Keratinocyte (primary cell): Measurements from ENCODE around the gene TMEM18. TPM values are rescaled to one million over a fixed set of nuclear protein-coding genes. Genes with fewer than 3 reads are reported as not detected.
A peak's percentile ranks its signal among the peaks of the same experiment; 100 is the strongest.

ENCODE experiments used
- DNase-seq: peaks from one replicate; pipeline ENCODE4 v3.0.0-alpha.2; 2011; ENCODE audit warnings: low read depth, missing footprints, low spot score
- FAIRE-seq: peaks from 2 replicates; lab custom pipeline; 2011; peaks lifted over from hg19 to GRCh38; lab: Jason Lieb, UNC
- H2AFZ ChIP-seq: 2 replicates; pipeline ENCODE4 v1.6.0; 2012; ENCODE audit warnings: low read length, control low read depth, inconsistent platforms; ENCODE audit not compliant: control insufficient read depth
- H3K27ac ChIP-seq: 2 replicates; pipeline ENCODE4 v1.5.1; 2011; ENCODE audit warnings: low read length; ENCODE audit not compliant: control insufficient read depth, insufficient read depth
- H3K27me3 ChIP-seq: 3 replicates; pipeline ENCODE4 v1.6.0; 2011; ENCODE audit warnings: low read length; ENCODE audit not compliant: control insufficient read depth, insufficient read depth; ENCODE audit errors: extremely low read depth
- H3K36me3 ChIP-seq, 2 experiments: 2 replicates in 1 of 2; 3 replicates in 1 of 2; pipeline ENCODE4 v1.5.1; 2011; ENCODE audit warnings: low read length in 2 of 2, mild to moderate bottlenecking in 1 of 2; ENCODE audit not compliant: control insufficient read depth in 2 of 2, insufficient read depth in 2 of 2; ENCODE audit errors: extremely low read depth in 1 of 2
- H3K4me1 ChIP-seq: 3 replicates; pipeline ENCODE4 v1.5.1; 2011; ENCODE audit warnings: low read length; ENCODE audit not compliant: control insufficient read depth, insufficient read depth; ENCODE audit errors: extremely low read depth
- H3K4me2 ChIP-seq: 3 replicates; pipeline ENCODE4 v1.6.0; 2011; ENCODE audit warnings: low read depth, low read length; ENCODE audit not compliant: control insufficient read depth, insufficient read depth; ENCODE audit errors: extremely low read depth
- H3K4me3 ChIP-seq, 3 experiments: fragments of 200-600 bp in 1 of 3; sonication (generic) in 1 of 3; 2 replicates in 2 of 3; 3 replicates in 1 of 3; pipeline ENCODE4 v1.5.1; 2011 to 2016; ENCODE audit warnings: low read length in 3 of 3, mild to moderate bottlenecking in 3 of 3, control low read depth in 2 of 3, inconsistent platforms in 1 of 3, low read depth in 1 of 3, mixed read lengths in 1 of 3, mixed run types in 1 of 3, moderate library complexity in 1 of 3; ENCODE audit not compliant: control insufficient read depth in 2 of 3, insufficient read depth in 2 of 3; ENCODE audit errors: extremely low read depth in 1 of 3
- H3K79me2 ChIP-seq: 2 replicates; pipeline ENCODE4 v1.6.0; 2012; ENCODE audit warnings: low read length; ENCODE audit not compliant: control insufficient read depth, insufficient read depth
- H3K9ac ChIP-seq: 3 replicates; pipeline ENCODE4 v1.6.0; 2011; ENCODE audit warnings: low read length; ENCODE audit not compliant: control insufficient read depth, insufficient read depth; ENCODE audit errors: extremely low read depth
- H3K9me1 ChIP-seq: 3 replicates; pipeline ENCODE4 v1.6.0; 2011; ENCODE audit warnings: low read length; ENCODE audit not compliant: control insufficient read depth, insufficient read depth; ENCODE audit errors: extremely low read depth
- H3K9me3 ChIP-seq: 2 replicates; pipeline ENCODE4 v1.5.1; 2012; ENCODE audit warnings: low read depth, low read length; ENCODE audit not compliant: control insufficient read depth
- H4K20me1 ChIP-seq: 3 replicates; pipeline ENCODE4 v1.6.0; 2011; ENCODE audit warnings: low read length; ENCODE audit not compliant: control insufficient read depth, insufficient read depth; ENCODE audit errors: extremely low read depth
- EZH2 ChIP-seq: IDR thresholded peaks from one replicate; pipeline ENCODE4 v1.6.1; 2012; ENCODE audit warnings: inconsistent platforms, mild to moderate bottlenecking, low read length, moderate library complexity
- dilution Hi-C: fragments of 300-500 bp; cut with MboI; formaldehyde crosslinking; loops from one replicate; pipeline ENCODE4 v1.7.0; 2020; ENCODE audit warnings: low sequenced_read_pairs; ENCODE audit not compliant: extremely low pct_ligation_motif_present
- polyA plus RNA-seq, 5 experiments: library from polyadenylated mRNA; depleted of rRNA in 3 of 5; stranded (reverse) in 3 of 5; stranded (forward) in 1 of 5; unstranded in 1 of 5; fragments of >200 nt; gene quantifications; 1 replicate in 1 of 5; 2 replicates in 3 of 5; 3 replicates in 1 of 5; pipeline versions ENCODE4 v1.2.1 to v1.2.3, GENCODE V29; 2011 to 2012; ENCODE audit warnings: missing spikeins in 2 of 5, low read depth in 1 of 5, low replicate concordance in 1 of 5
- TF ChIP-seq, protein P1 (sequence below), 3 experiments: IDR thresholded peaks in 1 of 3; conservative IDR thresholded peaks in 1 of 3; optimal IDR thresholded peaks in 1 of 3; 2 replicates in 2 of 3; 3 replicates in 1 of 3; pipeline versions ENCODE3 to v1.5.1; 2011; ENCODE audit warnings: low read length in 3 of 3, mild to moderate bottlenecking in 3 of 3, moderate library complexity in 2 of 3, control low read depth in 1 of 3, inconsistent platforms in 1 of 3; ENCODE audit not compliant: insufficient read depth in 2 of 3; ENCODE audit errors: extremely low read depth in 1 of 3

TMEM18 gene
- polyA plus RNA-seq, 1 donor (not counting 4 experiments of a cell fraction or from before 2014, with no cell fraction given): 27.7 TPM

DNA sequence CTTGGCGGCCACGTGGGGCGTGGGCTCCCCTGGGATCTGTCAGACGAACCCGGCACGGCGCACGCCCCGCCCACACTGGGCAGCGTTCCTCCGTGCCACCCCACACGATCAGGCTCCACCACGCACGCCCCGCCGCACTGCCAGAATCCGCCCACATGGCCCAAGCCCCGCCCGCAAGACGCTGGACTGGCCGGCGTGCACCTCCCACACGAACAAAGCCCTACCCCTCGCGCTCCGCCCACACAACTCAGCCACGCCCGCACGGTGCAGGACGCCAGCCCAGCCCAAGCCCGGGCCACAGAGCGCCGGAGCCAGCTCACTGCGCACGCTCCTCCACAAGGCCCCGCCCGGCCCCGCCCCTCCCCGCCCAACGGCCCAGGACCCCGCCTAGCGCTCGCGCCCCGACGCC, 555 bp downstream of the TMEM18 start:
- DNase-seq (peak; percentile 90), FAIRE-seq (no peak)
- peak overlapping the region; percentile 66 for H2AFZ ChIP-seq
- H3K4me3 ChIP-seq: peak overlapping the region; percentile 50 to 78 (median 76)
- peaks cover 4 to 8% of the 10 kb centered on the region in 2 experiments for H3K36me3 ChIP-seq
- H3K27ac ChIP-seq: peak overlapping the region; percentile 75
- peaks cover 3% of the 10 kb centered on the region for H4K20me1 ChIP-seq
- dilution Hi-C loops: no loop called here
- H3K27me3 ChIP-seq: no peaks in the 10 kb centered on the region
- peaks cover 20% of the 10 kb centered on the region for H3K79me2 ChIP-seq
- peak overlapping the region; percentile 79 for H3K9ac ChIP-seq
- no peaks in the 10 kb centered on the region for H3K9me1 ChIP-seq
- no peak for TF ChIP-seq EZH2
- TF ChIP-seq, protein P1, sequence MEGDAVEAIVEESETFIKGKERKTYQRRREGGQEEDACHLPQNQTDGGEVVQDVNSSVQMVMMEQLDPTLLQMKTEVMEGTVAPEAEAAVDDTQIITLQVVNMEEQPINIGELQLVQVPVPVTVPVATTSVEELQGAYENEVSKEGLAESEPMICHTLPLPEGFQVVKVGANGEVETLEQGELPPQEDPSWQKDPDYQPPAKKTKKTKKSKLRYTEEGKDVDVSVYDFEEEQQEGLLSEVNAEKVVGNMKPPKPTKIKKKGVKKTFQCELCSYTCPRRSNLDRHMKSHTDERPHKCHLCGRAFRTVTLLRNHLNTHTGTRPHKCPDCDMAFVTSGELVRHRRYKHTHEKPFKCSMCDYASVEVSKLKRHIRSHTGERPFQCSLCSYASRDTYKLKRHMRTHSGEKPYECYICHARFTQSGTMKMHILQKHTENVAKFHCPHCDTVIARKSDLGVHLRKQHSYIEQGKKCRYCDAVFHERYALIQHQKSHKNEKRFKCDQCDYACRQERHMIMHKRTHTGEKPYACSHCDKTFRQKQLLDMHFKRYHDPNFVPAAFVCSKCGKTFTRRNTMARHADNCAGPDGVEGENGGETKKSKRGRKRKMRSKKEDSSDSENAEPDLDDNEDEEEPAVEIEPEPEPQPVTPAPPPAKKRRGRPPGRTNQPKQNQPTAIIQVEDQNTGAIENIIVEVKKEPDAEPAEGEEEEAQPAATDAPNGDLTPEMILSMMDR (optimal IDR thresholded peaks at IDR 0.05 in 1 of 3, IDR thresholded peaks at IDR 0.05 in 1 of 3, conservative IDR thresholded peaks at IDR 0.05 in 1 of 3; ENCODE audit: extremely low read depth in 1 of 3, insufficient read depth in 2 of 3, low read length in 3 of 3): no peak
- H3K9me3 ChIP-seq: no peaks in the 10 kb centered on the region
- H3K4me2 ChIP-seq: peak overlapping the region; percentile 87
- H3K4me1 ChIP-seq: peaks cover 16% of the 10 kb centered on the region

DNA sequence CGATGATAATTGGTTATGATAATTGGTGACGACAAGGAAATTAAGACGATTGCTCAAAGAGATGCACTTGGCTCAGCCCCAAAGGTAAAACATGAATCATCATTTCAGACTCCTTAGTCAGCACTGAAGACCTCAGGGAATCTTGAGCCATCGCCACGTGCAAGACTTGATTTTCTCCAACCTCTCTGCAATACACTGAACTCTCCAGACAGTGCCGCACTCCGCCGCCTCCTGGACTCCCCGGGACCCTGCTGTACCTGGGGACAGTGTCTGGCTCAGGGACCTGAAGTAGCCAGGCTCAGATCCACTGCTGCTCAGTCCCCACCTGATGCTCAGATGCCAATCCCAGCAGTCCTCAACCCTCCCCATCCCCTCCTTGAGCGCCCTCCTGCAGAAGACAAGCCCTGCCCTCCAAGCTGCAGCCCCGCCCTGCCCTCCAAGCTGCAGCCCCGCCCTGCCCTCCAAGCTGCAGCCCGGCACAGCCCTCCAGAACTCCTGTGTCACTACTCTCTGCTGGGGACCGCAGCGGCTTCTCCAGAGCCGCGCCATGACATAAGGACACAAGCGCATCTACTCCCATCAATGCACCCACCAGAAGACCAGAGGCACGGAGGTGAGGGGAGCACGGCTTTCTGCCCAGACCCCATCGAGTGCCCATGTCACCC, 1.1 kb downstream of the TMEM18 start:
- peaks cover 20% of the 10 kb centered on the region for H3K79me2 ChIP-seq
- no peaks in the 10 kb centered on the region for H3K9me3 ChIP-seq
- peak overlapping the region; percentile 79 for H3K9ac ChIP-seq
- peaks cover 4 to 8% of the 10 kb centered on the region in 2 experiments for H3K36me3 ChIP-seq
- peak overlapping the region; percentile 66 for H2AFZ ChIP-seq
- H3K4me3 ChIP-seq: peak overlapping the region; percentile 50 to 78 (median 76)
- peak overlapping the region; percentile 75 for H3K27ac ChIP-seq
- H3K4me1 ChIP-seq: peaks cover 16% of the 10 kb centered on the region
- no peaks in the 10 kb centered on the region for H3K9me1 ChIP-seq
- H3K27me3 ChIP-seq: no peaks in the 10 kb centered on the region
- peak; percentile 76 for DNase-seq
- H4K20me1 ChIP-seq: peaks cover 3% of the 10 kb centered on the region
- peak overlapping the region; percentile 87 for H3K4me2 ChIP-seq
- peak; percentile 55 for FAIRE-seq
- dilution Hi-C loops: no loop called here
- TF ChIP-seq, protein P1 (optimal IDR thresholded peaks at IDR 0.05 in 1 of 3, IDR thresholded peaks at IDR 0.05 in 1 of 3, conservative IDR thresholded peaks at IDR 0.05 in 1 of 3; ENCODE audit: extremely low read depth in 1 of 3, insufficient read depth in 2 of 3, low read length in 3 of 3): peak; percentile 45 to 51 (median 50)
- TF ChIP-seq EZH2: no peak
